Measurements from ENCODE around the gene WDR4.
"Not testable (repeated sequence)": the region's sequence is repeated elsewhere in the genome, so short reads cannot be mapped to it uniquely, and the experiment has no call there.

WDR4 gene

DNA sequence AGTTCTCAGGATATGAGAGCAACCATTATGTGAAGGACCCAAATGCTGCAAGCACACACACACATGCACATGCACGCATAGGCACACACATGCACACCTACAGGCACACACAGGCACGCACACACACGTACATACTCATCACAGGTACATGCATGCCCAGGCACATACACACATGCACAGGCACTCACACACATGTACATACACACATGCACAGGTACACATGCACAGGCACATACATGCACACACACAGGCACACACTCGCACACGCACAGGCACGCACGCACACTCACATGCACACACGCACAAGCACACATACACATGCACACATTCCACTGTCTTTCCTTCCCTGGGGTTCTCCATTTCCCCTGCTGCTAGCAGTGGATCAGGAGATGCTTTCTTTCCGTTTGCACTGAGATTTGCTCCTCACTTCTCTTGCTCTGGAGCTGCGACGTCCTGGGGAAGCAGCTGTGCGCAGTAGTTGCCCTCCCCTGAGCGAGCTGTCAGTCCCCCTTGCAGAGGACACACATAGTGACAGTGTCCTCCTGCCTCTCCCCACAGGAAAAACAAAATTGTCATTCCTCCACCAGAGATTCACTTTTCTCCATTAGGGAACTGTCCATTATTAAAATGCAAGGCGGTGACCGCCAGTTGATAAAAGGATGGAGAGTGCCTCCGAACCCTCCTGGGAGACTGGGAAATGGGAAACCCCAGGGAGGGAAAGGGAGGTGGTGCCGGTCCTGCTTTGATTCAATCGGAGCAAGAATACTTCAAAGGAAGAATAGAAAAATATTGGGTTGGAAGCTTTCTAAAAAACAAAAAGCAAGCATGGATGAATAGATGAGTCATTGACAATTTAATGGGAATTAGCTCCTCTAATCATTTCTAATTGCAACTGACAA lies 69.5 kb downstream of the WDR4 start:
- DNase-seq, result no peak

DNA sequence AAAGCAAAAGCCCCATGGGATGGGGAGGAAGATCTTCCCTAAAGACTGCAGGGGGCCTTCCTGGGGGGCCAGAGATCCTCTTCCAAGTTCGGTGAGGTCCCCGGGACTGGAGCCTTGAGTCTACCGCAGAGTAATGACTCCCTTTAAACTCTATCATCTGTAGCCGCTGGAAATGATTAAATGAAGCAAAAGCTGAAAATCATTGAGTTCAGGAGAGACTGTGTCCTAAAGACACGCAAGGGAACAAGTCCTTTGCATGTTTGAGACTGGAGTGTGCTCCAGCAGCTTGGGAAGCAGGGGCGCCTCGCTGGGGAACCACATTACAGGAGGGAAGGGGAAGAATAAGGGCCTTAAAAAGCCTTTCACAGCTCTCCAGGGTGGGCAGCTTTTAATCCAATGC lies 70.2 kb downstream of the WDR4 start:
- DNase-seq, result no peak

DNA sequence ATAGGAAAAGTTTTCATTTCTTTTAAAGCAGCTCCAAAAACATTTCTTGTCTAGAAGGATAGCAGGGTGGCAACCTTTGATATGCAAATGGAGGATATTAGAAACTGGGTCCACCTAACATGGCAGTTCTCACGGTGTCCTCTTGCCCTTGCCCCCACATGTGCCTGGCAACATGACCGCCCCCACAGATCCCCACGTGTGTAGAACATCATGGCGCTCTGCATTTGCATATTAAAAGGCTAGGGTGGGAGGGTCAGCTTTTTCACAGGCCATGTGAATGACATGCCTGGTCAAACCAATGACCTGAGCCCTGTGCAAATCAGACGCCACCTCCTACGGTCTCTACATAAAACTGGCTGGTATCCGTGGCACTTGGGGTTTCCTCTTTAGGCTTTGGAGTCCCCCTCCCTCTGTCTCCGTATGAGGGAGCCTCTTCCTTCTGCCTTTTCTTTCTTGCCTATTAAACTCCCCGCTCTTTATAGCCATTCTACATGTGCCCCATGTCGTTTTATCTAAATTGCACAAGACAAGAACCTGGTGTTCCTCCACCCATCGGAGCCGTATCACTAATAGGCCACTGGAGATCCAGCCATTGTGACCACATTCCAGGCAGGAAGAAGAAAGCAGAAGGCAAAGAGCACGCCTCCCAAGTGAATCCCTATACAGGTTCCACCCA lies 71.3 kb downstream of the WDR4 start:
- DNase-seq, result no peak

DNA sequence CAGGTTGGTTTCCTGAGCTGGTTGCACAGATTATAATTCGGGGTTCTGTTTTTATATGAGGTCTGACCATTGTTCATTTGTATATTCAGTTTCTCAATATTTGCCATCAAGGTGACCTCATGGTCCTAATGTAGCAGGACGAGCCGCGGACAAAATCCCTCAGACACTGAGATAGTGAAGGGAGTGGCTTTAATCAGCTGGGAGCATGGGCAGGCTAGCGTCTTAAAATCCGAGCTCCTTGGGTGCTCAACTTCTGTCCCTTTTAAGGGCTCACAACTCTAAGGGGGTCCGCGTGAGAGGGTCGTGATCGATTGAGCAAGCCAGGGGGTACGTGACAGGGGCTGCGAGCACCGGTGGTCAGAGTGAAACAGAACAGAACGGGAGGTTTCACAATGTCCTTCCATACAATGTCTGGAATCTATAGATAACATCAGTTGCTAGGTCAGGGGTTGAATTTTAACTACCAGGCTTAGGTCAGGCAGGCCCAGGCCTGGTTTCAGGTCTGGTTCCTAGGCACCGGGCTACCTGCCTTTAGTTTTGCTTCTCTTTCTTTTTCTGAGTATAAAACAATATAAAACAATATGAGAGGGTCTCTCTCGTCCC lies 71.9 kb downstream of the WDR4 start:
- DNase-seq, result not testable (repeated sequence)

DNA sequence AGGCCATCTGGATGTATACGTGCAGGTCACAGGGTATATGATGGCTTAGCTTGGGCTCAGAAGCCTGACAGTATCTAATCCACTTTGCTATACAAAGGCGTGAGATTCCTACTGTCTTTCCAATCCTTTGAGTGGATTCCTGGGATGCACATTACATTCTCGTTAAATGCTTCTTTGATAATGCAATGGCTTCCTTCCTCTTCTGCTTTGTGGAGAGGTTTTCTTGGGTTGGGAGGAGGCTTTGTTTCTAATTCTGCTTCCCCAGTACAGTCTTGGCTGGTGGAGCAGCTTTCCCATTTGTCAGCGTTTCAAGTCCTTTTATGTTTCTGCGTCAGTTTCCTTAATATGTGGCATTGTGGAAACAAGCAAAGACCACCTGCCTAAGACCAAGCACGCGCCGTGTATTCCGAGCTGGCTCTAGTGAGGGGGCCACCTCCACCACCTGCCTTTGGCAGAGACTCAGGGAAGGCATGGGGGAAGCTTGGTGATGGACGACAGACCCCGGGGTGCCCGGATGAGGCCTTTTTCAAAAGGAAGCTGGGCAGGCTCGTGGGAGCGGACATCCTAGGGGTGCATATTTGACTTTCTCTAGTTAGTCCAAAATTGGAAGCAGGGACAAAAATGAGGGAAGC lies 72.7 kb downstream of the WDR4 start:
- no peak for DNase-seq

DNA sequence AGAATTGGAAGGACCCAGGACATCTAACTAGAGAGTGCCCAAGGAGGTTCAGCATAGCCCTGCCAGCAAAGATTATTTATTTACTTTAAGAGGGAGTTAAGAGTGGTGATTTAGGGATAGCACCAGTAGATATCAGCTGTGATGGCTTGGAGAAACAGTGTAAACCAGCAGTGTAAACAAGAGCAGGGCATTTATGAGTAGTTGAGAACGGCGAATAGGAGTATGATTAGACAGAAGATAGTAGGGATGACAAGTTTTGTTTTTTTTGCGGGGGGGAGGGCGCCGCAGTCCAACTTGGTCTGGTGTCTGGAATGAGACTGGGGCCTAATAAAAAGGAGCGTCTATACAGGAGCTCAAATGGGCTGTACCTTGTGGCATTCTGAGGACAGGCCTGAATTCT lies 77.7 kb downstream of the WDR4 start:
- not testable (repeated sequence) for DNase-seq

DNA sequence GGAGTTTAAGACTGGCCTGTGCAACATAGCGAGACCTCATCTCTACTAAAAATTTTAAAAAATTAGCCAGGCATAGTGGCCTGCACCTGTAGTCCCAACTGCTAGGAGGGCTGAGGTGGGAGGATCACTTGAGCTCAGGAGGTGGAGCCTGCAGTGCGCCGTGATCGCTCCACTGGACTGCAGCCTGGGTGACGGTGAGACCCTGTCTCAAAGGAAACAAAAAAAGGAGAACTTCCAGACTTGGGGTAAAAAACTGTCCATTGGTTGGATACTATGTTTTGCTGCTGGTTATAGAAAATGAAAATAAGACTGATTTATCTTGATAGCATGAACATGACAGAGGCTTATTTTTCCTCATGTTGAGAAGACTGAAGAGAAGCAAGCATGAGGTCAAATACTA lies 79.4 kb downstream of the WDR4 start:
- DNase-seq, result no peak

DNA sequence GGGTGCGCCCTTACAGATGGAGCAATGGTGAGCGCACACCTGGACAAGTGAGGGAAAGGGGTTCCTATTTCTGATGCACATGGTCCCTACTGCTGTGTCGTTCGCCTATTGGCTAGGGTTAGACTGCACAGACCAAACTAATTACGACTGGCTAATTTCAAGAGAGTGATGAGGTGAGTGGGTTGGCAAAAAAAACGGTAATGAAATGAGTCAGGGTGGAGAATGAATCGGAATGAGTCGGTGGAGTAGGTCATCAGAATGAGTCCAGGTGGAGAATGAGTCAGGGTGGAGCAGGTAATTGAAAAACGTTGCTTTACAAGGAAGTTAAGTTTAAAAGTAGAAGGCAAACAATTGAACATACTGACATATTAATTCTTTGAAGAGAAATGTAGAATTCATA lies 79.8 kb downstream of the WDR4 start:
- no peak for DNase-seq

All from NCI-H2227 treated with DMSO at 0.1 percent for 48 hours (cell line).